ENCODE results near the gene NPRL2.

Gene NPRL2

DNA sequence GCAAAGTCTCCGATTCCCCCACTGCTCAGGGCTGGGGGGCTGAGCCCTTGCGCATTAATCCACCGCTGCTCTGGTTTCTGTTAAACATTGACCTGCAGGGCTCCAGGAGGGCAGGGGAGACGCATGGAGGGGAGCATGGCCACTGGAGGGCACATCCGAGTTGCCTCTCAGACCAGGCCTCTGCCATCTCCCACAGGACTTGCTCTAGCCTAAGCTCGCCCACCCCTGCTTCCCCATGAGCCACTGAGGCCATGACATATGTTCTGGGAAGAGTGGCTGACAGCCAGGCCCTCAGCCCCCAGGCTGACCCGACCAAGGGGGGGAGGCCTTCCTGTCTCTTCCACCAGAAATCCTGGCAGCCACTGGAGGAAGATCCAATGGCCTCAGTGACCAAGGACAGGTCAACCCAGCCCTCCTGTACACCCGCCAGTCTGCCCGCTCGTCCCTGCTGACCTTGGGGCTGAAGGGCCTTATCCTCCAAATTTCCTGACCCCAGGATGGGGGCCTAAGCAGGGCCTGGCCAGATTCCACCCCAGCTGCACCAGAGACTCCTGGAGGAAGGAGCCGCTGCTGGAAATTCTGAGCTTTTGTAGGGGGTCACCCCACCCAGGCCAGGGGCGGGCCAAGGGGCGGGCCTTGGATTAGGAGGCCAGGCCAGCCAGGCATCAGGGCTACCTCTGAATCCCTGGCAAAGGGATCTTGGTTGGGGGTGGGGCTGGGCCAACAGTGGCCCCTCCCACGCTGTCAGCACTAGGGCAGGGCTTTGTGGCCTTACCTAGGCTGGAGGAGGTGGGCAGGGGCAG lies 47.4 kb downstream of the NPRL2 start, which contains the start of gene HYAL1:
Gene HYAL1 (minus strand): TSS at position 562 of the 803 bp plus-strand sequence. CDS start 618 bp downstream, outside the sequence.
- H2BK15ac ChIP-seq (replicated peaks; ENCODE audit: low read depth) = no peak within 1 kb of the TSS
- WGBS (ENCODE audit: extremely low coverage, insufficient coverage, low lambda C conversion rate) = no CpG with 5 or more reads among the region's 14 CpGs
- peak; percentile 84 for DNase-seq
- no peak within 1 kb of the TSS for H2AK5ac ChIP-seq (ENCODE audit: low read length)
- H3K27me3 ChIP-seq (ENCODE audit: insufficient read depth, low read length, poor library complexity) = no peaks in the 10 kb centered on the region
- H3K36me3 ChIP-seq (ENCODE audit: control insufficient read depth, insufficient read depth, low read length) = no peaks in the 10 kb centered on the region
- peaks cover 6% of the 10 kb centered on the region for H3K4me1 ChIP-seq (ENCODE audit: control insufficient read depth, low read depth, low read length)
- H2BK120ac ChIP-seq (ENCODE audit: low read depth, low read length) = no peak within 1 kb of the TSS
- peak within 1 kb of the TSS; percentile 25 for H3K9ac ChIP-seq (ENCODE audit: low read length)
- no peak within 1 kb of the TSS for H3K23ac ChIP-seq (ENCODE audit: low read length)
- no peak within 1 kb of the TSS for H3K4me2 ChIP-seq (ENCODE audit: low read length)
- no peak within 1 kb of the TSS for H4K8ac ChIP-seq (ENCODE audit: low read depth, low read length)
- no peak within 1 kb of the TSS for H3K4ac ChIP-seq (ENCODE audit: low read depth, low read length)
- no peak within 1 kb of the TSS for H2BK5ac ChIP-seq (ENCODE audit: low read length)
- H3K79me1 ChIP-seq (ENCODE audit: low read length) = no peaks in the 10 kb centered on the region
- H4K5ac ChIP-seq (ENCODE audit: low read length) = no peak within 1 kb of the TSS
- H3K4me3 ChIP-seq (ENCODE audit: low read length) = no peak within 1 kb of the TSS
- H3K27ac ChIP-seq (ENCODE audit: low read depth, low read length) = no peak within 1 kb of the TSS
- H3K56ac ChIP-seq (ENCODE audit: low read length) = peak within 1 kb of the TSS; percentile 35
- H3K18ac ChIP-seq (ENCODE audit: low read length) = no peak within 1 kb of the TSS
- no peaks in the 10 kb centered on the region for H3K79me2 ChIP-seq (ENCODE audit: control insufficient read depth, insufficient read depth, low read length)

DNA sequence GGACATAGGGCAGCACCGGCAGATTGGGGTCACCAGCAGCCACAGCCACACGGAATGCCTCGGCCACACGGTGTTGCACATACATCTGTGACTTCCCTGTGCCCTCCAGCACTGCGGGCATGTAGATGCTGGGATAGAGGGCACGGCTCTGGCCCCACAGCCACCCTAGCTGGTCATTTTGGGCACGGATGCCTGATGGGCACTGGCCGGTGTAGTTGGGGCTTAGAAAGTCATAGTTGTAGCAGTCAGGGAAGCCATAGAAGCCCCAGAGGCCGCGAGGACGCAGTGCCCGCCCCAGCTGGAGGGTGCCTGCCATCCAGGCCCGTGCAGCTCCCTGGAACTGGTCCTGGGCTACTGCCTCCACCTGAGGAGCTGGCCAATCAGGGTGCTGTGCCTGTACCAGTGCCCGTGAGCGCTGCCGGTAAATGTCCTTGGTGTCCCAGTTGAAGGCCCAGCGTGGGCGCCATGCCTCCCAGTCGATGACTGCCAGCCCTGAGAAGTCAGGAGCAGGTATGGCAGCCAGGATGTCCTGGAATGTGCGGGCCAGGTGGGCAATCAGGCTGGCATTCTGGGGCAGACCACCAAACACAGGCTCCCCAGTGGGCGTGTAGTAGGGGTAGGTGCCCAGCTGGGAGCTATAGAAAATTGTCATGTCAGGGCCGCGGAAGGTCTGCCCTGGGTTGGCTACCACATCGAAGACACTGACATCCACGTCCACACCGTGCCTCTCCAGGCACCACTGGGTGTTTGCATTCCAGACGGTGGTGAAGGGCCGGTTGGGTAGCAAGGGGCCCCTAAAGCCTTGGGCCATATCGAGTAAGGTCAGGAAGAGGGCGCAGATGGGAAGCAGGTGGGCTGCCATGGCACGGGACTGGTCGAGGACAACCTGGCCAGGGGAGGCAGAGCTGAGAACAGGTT lies 48.2 kb downstream of the NPRL2 start:
- Histone ChIP-seq H2BK120ac (ENCODE audit: low read depth, low read length) (no peak overlapping the region), H3K79me2 (ENCODE audit: control insufficient read depth, insufficient read depth, low read length) (no peaks in the 10 kb centered on the region), H3K4ac (ENCODE audit: low read depth, low read length) (no peak overlapping the region), H3K4me1 (ENCODE audit: control insufficient read depth, low read depth, low read length) (peaks cover 6% of the 10 kb centered on the region), H3K23ac (ENCODE audit: low read length) (no peak overlapping the region), H3K18ac (ENCODE audit: low read length) (no peak overlapping the region), H4K8ac (ENCODE audit: low read depth, low read length) (no peak overlapping the region), H3K4me2 (ENCODE audit: low read length) (no peak overlapping the region), H4K5ac (ENCODE audit: low read length) (no peak overlapping the region), H2BK5ac (ENCODE audit: low read length) (no peak overlapping the region), H3K27me3 (ENCODE audit: insufficient read depth, low read length, poor library complexity) (no peaks in the 10 kb centered on the region), H2BK15ac (replicated peaks; ENCODE audit: low read depth) (no peak overlapping the region), H3K9ac (ENCODE audit: low read length) (no peak overlapping the region), H3K79me1 (ENCODE audit: low read length) (no peaks in the 10 kb centered on the region), H3K36me3 (ENCODE audit: control insufficient read depth, insufficient read depth, low read length) (no peaks in the 10 kb centered on the region), H3K27ac (ENCODE audit: low read depth, low read length) (no peak overlapping the region), H3K56ac (ENCODE audit: low read length) (peak overlapping the region; percentile 35), H2AK5ac (ENCODE audit: low read length) (no peak overlapping the region), H3K4me3 (ENCODE audit: low read length) (no peak overlapping the region)
- no CpG with 5 or more reads among the region's 32 CpGs for WGBS (ENCODE audit: extremely low coverage, insufficient coverage, low lambda C conversion rate)
- no peak for DNase-seq

DNA sequence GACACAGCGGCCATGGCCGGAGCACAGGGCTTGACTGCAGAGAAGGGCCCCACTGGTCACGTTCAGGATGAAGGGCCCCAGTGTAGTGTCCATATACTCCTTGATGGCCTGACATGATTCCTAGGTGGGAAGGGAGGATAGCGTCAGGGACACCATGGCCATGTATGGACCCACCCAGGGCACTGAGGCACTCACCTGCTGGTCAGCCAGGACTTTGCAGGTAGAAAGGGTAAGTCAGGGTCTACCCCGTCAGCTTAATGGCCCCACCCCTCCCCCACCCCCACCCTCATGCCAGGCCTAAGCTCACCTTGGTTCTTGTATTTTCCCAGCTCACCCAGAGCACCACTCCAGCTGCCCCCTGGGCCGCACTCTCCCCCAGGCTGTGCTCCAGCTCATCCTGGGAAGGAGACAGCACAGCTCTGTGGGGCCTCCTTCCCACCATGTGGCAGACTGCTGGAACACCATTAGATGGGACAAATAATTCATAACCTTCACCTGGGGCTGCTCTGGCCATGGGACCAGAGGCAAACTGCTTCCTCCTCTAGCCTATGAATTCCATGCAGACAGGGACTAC lies 49.8 kb downstream of the NPRL2 start:
- Histone ChIP-seq H3K79me2 (ENCODE audit: control insufficient read depth, insufficient read depth, low read length) (no peaks in the 10 kb centered on the region), H3K9ac (ENCODE audit: low read length) (no peak overlapping the region), H3K18ac (ENCODE audit: low read length) (no peak overlapping the region), H4K5ac (ENCODE audit: low read length) (no peak overlapping the region), H3K27me3 (ENCODE audit: insufficient read depth, low read length, poor library complexity) (no peaks in the 10 kb centered on the region), H4K8ac (ENCODE audit: low read depth, low read length) (no peak overlapping the region), H3K27ac (ENCODE audit: low read depth, low read length) (no peak overlapping the region), H2BK15ac (replicated peaks; ENCODE audit: low read depth) (no peak overlapping the region), H2BK120ac (ENCODE audit: low read depth, low read length) (no peak overlapping the region), H3K36me3 (ENCODE audit: control insufficient read depth, insufficient read depth, low read length) (no peaks in the 10 kb centered on the region), H2AK5ac (ENCODE audit: low read length) (no peak overlapping the region), H3K4me3 (ENCODE audit: low read length) (no peak overlapping the region), H3K79me1 (ENCODE audit: low read length) (no peaks in the 10 kb centered on the region), H3K23ac (ENCODE audit: low read length) (no peak overlapping the region), H3K56ac (ENCODE audit: low read length) (peak overlapping the region; percentile 77), H3K4me2 (ENCODE audit: low read length) (no peak overlapping the region), H2BK5ac (ENCODE audit: low read length) (no peak overlapping the region), H3K4ac (ENCODE audit: low read depth, low read length) (no peak overlapping the region), H3K4me1 (ENCODE audit: control insufficient read depth, low read depth, low read length) (peaks cover 6% of the 10 kb centered on the region)
- no peak for DNase-seq
- WGBS (ENCODE audit: extremely low coverage, insufficient coverage, low lambda C conversion rate) = no CpG with 5 or more reads among the region's 6 CpGs

DNA sequence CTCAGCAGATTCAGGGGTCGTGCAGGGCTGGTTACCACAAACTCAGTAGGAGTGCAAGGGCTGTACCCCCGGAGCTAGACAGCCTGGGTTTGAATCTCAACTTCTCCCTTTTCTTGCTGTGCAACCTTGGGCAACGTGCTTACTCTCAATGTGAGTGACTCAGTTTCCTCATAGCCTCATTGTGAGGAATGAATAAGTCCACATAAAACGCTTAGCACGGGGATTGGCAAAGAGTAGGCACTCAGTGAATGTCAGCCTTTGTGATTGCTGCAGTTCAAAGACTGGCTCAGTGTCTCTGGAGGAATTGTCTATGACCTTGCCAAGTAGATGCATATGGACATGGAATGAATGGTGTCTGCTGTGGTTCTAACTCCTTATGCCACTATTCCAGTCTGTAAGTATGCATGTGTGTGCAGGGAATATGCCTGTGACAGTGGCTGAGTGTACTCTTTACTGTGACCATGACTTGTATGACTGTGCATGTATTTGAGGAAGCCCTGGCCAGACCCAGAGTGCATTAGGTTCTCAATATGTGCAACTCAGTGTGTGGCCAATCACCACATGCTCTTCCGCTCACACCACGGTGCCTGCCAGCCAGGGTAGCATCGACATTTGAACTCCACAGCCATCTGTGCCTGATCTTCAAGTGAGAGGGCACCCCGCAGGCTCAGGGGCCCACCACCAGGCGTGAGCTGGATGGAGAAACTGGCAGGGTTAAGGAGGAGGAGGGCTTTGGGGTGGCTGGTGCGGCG lies 50.5 kb downstream of the NPRL2 start:
- H2BK120ac ChIP-seq (ENCODE audit: low read depth, low read length) = no peak overlapping the region
- no peak overlapping the region for H4K5ac ChIP-seq (ENCODE audit: low read length)
- no peaks in the 10 kb centered on the region for H3K27me3 ChIP-seq (ENCODE audit: insufficient read depth, low read length, poor library complexity)
- no peak overlapping the region for H2AK5ac ChIP-seq (ENCODE audit: low read length)
- peak overlapping the region; percentile 77 for H3K56ac ChIP-seq (ENCODE audit: low read length)
- H3K23ac ChIP-seq (ENCODE audit: low read length) = no peak overlapping the region
- no peaks in the 10 kb centered on the region for H3K36me3 ChIP-seq (ENCODE audit: control insufficient read depth, insufficient read depth, low read length)
- no peak overlapping the region for H2BK5ac ChIP-seq (ENCODE audit: low read length)
- H3K4ac ChIP-seq (ENCODE audit: low read depth, low read length) = no peak overlapping the region
- H4K8ac ChIP-seq (ENCODE audit: low read depth, low read length) = no peak overlapping the region
- H3K27ac ChIP-seq (ENCODE audit: low read depth, low read length) = peak overlapping the region; percentile 47
- DNase-seq = no peak
- no peaks in the 10 kb centered on the region for H3K79me1 ChIP-seq (ENCODE audit: low read length)
- peak overlapping the region; percentile 7 for H3K4me2 ChIP-seq (ENCODE audit: low read length)
- peak overlapping the region; percentile 62 for H3K9ac ChIP-seq (ENCODE audit: low read length)
- H3K79me2 ChIP-seq (ENCODE audit: control insufficient read depth, insufficient read depth, low read length) = no peaks in the 10 kb centered on the region
- WGBS (ENCODE audit: extremely low coverage, insufficient coverage, low lambda C conversion rate) = no CpG with 5 or more reads among the region's 12 CpGs
- peaks cover 6% of the 10 kb centered on the region for H3K4me1 ChIP-seq (ENCODE audit: control insufficient read depth, low read depth, low read length)
- no peak overlapping the region for H3K4me3 ChIP-seq (ENCODE audit: low read length)
- H2BK15ac ChIP-seq (replicated peaks; ENCODE audit: low read depth) = no peak overlapping the region
- H3K18ac ChIP-seq (ENCODE audit: low read length) = peak overlapping the region; percentile 11

GRCh38 chr3:50299638-50299928 lies 51.0 kb downstream of the NPRL2 start:
- Histone ChIP-seq H2AK5ac (ENCODE audit: low read length) (no peak overlapping the region), H2BK5ac (ENCODE audit: low read length) (no peak overlapping the region), H4K8ac (ENCODE audit: low read depth, low read length) (no peak overlapping the region), H3K79me1 (ENCODE audit: low read length) (no peaks in the 10 kb centered on the region), H3K56ac (ENCODE audit: low read length) (peak overlapping the region; percentile 77), H3K27me3 (ENCODE audit: insufficient read depth, low read length, poor library complexity) (no peaks in the 10 kb centered on the region), H2BK15ac (replicated peaks; ENCODE audit: low read depth) (no peak overlapping the region), H2BK120ac (ENCODE audit: low read depth, low read length) (no peak overlapping the region), H3K4me1 (ENCODE audit: control insufficient read depth, low read depth, low read length) (peaks cover 6% of the 10 kb centered on the region), H3K9ac (ENCODE audit: low read length) (peak overlapping the region; percentile 62), H3K4me3 (ENCODE audit: low read length) (no peak overlapping the region), H3K4ac (ENCODE audit: low read depth, low read length) (no peak overlapping the region), H3K79me2 (ENCODE audit: control insufficient read depth, insufficient read depth, low read length) (no peaks in the 10 kb centered on the region), H3K23ac (ENCODE audit: low read length) (no peak overlapping the region), H3K18ac (ENCODE audit: low read length) (peak overlapping the region; percentile 11), H3K36me3 (ENCODE audit: control insufficient read depth, insufficient read depth, low read length) (no peaks in the 10 kb centered on the region), H4K5ac (ENCODE audit: low read length) (no peak overlapping the region), H3K27ac (ENCODE audit: low read depth, low read length) (peak overlapping the region; percentile 47), H3K4me2 (ENCODE audit: low read length) (peak overlapping the region; percentile 7)
- no peak for DNase-seq
- no CpG with 5 or more reads among the region's 12 CpGs for WGBS (ENCODE audit: extremely low coverage, insufficient coverage, low lambda C conversion rate)

All from mesendoderm (in vitro differentiated cells).